ENCODE results near the gene STAT2.
A peak's percentile ranks its signal among the peaks of the same experiment; 100 is the strongest.
"Not testable (repeated sequence)": the region's sequence is repeated elsewhere in the genome, so short reads cannot be mapped to it uniquely, and the experiment has no call there.

The STAT2 gene

DNA sequence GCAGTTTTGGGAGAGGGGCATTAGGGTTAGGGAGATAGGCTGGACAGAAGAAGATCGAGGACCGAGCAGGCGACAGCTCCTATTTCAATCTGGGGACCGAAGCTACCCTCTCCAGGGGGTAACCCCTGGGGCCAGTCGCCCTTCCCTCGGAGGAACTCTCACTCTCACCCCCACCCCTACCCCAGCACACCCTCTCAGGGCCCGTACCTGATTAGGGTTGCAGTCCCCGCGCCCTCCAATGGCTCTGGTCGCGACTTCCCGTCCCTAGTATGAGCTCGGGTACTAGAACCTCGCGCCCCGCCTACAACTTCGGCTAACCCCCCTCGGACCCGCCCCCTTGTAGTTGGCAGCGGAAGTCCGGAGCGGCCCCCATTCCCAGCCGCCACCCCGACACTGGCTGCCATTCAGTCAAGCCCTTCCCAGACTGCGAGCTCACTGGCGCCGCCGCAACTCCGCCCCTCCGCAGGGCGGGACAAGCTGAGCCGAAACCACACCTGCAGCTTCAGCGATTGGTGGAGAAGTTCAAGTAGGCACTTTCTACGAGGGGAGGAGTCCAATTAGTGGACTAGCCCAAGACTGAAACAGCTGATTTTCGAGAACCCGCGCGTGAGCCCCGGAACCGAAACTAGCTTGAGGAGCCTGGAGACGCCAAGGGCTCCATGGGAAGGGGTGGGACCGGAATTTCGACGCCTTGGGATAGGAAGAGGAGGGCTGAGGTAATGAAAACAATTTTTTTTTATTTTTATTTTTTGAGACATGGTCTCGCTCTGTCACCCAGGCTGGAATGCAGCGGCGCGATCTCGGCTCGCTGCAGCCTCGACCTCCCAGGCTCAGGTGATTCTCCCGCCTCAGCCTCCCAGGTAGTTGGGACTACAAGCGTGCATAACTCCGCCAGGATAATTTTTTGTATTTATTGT, at the start of gene STAT2:
Gene STAT2, minus strand, starts transcription at position 257 of the 917 bp plus-strand sequence. CDS start 3,536 bp downstream, outside the sequence.
- peak; percentile 100 for DNase-seq

DNA sequence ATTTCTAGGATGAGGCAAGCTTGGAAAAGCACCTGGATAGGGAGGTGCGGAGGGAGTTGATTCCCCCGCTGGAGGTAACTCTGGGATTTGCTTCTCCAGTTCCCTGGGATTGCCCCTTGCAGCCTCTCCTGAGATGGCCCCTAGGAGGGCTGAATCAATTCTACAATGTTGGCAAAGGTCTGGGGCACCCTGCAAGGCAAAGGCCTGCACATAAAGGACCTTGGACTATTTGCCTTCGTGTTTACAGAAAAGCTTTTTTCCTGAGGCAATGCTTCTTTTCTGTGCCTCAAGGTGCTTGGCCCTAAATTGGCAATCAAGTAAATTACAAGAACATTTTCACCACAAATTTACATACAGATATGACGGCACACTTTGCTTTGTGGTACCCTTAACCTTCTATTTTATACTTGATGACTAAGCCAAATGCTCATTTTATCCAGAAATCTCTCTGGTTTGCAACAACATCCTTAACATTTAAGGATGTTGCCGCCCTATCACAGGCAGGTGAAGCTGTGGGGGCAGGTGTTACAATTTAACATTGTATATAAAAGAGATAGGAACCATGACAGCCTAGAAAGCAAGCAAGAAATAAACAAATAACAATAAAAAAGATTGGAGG, 49.0 kb upstream of the STAT2 start:
- no peak for DNase-seq

DNA sequence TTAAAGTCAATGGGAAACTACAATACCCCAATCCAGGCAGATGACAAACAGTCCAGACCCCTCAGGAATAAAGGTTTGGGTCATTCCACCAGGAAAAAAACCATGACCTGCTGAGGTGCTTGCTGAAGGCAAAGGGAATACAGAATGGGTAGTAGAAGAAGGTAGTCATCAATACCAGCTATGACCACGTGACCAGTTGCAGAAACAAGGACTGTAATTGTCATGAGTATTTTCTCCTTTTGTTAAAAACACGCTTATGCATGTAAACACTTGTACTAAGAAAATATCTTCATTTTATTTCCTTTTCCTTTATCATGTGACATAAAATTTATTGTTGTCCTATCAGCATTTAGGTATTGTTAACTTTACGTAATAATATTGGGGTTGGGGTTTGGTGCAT, 44.3 kb upstream of the STAT2 start:
- DNase-seq: not testable (repeated sequence)

DNA sequence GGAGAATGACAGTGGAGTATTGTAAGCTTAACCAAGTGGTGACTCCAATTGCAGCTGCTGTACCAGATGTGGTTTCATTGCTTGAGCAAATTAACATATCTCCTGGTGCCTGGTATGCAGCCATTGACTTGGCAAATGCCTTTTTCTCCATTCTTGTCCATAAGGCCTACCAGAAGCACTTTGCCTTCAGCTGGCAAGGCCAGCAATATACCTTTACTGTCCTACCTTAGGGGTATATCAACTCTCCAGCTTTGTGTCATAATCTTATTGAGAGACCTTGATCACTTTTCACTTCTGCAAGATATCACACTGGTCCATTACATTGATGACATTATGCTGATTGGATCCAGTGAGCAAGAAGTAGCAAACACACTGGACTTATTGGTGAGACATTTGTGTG, 41.7 kb upstream of the STAT2 start:
- not testable (repeated sequence) for DNase-seq

DNA sequence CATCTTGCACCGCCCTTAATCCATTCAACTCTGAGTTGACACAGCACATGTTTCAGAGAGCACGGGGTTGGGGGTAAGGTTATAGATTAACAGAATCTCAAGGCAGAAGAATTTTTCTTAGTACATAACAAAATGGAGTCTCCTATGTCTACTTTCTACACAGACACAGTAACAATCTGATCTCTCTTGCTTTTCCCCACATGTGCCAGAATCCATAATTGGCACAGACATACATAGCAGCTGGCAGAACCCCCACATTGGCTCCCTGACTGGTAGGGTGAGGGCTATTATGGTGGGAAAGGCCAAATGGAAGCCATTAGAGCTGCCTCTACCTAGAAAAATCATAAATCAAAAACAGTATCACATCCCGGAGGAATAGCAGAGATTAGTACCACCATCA, 41.2 kb upstream of the STAT2 start:
- not testable (repeated sequence) for DNase-seq

DNA sequence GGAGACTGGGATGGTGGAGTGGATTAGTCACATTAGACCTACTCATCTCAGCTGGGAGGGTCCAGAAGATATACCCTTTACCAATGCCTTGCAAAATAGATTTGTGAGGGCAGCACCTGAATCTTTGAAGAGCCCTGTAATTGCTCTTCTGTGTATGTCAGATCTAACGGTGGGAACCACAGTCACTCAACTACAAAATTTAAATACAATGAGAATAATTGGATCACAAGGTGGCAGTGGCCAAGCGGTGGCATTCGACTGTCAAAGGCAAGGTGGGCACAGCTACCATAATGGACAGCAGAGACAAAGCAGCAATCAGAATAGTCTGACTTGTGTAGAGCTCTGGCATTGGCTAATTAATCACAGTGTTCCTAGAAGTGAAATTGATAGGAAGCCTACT, 39.6 kb upstream of the STAT2 start:
- not testable (repeated sequence) for DNase-seq

DNA sequence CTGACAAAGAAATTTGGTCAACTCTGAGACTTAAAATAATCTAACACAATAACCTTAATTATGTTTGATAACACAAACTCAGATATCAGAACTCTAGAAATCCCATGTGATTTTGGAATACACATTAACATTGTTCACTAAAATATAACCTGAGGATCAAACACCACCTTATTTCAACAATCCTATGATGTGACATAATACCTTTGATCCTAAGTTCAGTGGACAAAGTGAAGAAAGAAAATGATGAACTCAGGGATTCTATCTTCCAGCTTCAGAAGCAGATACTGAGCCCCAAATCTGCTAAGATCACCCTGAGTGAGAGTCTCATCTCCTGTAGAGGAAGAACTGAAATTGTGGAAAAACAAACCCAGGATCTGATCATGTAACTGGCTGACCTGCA, 38.4 kb upstream of the STAT2 start:
- no peak for DNase-seq

DNA sequence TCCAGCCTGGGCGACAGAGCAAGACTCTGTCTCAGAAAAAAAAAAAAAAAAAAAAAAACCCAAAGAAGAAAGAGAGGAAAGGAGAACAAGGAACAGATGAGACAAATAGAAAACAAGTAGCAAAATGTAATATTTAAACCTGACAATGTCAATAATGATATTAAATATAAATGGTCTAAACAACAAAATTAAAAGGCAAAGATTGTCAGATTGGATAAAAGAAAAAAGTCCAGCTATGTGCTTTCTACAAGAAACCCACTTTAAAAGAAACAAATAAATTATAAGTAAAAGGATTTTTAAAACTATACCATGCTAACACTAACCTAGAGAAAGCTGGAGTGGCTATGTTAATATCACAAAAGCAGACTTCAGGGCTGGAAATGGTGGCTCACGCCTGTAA, 32.4 kb upstream of the STAT2 start:
- no peak for DNase-seq

DNA sequence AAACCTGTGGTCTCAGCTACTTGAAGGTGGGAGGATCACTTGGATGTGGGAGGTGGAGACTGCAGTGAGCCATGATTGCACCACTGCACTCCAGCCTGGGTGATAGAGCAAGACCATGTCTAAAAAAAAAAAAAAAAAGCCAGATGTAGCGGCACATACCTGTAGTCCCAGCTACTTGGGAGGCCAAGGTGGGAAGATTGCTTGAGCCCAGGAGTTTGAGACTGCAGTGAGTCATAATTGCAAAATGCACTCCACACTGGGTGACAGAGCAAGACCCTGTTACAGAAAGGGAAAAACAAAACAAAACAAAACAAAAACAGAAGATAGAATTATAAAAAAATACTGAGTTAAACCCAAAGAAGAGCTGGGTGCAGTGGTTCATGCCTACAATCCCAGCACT, 31.8 kb upstream of the STAT2 start:
- DNase-seq: no peak

DNA sequence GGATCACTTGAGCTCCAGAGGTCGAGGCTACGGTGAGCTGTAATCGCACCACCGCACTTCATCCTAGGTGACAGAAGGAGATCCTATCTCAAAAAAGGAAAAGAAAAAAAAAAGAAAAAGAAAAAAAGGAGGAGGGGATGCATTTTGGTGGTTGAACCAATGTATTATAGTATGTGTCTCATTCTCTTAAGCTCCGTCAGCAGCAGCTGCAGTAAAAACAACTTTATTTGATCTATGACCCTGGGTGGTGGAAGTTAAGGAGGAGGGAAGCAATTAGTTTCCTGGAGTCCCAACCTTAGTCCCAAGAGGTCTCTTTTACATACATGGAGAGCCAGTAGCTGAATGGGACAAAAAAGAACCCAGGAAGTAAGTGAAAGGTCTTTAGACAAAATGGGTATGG, 29.5 kb upstream of the STAT2 start:
- no peak for DNase-seq

DNA sequence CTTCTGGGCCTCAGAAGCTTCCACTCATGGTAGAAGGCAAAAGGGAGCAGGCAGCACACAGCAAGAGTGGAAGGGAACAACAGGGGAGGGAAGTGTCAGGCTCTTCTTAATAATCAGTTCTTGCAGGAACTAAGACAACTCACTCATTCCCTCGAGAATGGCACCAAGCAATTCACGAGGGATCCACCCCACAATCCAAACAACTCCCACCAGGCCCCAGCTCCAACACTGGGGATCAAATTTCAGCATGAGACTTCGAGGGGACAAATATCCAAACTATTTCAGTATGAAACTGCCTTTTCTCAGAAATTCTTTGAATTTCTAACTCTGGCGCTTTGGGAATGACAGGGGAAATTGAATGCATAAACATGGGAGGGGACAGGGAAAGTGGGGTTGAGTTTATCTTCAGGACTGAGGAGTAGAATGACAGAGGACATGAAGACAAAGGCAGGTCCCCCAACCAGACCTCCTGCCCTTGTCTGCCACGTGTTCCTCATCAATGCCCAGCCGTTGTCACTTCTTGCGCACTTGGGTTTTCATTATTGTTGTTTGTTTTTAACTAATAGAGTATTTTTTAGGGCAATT, 27.3 kb upstream of the STAT2 start:
- no peak for DNase-seq

DNA sequence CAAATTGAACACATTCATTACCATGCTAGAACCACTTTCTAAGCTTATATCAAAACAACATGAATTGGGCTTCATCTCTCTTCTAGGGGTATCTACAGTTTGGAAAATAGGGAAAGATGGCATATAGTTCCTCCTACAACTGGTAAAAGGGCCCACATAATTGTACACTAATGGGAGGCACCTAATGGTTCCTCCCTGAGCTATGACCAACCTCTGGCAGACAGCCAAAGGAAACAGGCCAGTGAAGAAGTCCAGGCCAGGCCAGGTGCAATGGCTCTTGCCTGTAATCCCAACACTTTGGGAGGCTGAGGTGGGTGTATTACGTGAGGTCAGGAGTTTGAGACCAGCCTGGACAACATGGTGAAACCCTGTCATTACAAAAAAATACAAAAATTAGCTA, 26.0 kb upstream of the STAT2 start:
- no peak for DNase-seq

DNA sequence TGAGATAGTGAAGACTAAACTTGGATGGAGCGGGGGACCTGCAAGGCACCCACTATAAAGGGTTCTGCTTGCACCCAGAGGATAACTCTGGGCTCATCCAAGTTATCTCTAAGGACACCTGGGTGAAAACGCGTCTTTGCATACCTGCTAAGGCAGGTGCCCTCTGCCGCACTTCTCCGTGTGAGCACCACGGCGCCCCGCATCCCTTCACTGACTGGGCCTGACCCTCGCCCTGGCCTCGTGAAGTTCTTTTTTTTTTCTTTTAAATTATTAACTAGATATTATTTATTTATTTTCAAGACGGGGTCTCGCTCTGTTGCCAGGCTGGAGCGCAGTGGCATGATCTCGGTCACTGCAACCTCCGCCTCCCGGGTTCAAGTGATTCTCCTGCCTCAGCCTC, 22.7 kb upstream of the STAT2 start:
- no peak for DNase-seq

DNA sequence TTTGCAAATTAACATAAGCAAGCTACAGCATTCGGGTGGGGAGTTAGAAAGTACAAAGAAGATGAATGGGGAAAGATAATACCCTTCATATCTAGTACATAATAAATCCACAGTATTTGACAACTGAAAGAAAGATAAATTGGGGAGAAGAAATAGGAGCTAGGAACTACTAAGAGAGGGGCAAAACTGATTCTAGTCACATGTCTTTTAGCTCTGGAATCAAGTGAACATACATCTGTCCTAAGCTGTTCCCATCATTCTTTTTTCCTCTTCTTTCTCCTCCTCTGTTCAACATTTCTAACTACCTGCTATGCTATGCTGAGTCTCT, 18.0 kb upstream of the STAT2 start:
- DNase-seq: no peak

DNA sequence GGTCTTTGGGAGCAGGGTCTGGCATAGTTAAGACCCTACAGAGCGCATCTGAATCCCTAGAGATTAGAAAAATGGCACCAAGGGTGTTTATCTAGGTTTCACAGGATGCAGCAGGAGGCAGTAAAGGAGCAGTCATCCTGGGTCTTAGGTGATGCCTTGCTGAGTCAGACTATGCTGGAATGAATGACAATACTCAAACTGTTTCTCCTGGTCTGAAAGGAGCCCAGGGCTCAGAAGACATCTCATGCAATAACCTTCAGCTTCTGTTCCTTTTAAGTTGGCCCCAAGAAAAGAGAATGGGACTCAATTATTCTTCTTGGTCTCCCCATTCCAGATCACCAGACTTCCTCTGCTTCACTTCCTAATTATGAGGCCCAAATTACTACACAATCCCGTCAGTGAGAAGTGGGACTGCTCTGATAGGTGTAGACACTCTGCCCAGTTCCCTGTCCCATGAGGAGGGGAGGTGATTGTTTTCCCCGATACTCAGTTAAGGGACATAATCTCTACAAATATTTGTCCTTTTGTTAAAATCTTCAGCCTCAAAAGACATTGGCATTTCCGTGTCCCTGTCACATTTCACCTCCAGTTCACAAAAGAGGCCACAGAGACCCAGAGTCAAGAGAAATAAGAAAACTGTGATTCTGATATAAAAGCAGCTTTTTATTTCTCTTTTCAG, 17.5 kb upstream of the STAT2 start:
- DNase-seq: no peak

DNA sequence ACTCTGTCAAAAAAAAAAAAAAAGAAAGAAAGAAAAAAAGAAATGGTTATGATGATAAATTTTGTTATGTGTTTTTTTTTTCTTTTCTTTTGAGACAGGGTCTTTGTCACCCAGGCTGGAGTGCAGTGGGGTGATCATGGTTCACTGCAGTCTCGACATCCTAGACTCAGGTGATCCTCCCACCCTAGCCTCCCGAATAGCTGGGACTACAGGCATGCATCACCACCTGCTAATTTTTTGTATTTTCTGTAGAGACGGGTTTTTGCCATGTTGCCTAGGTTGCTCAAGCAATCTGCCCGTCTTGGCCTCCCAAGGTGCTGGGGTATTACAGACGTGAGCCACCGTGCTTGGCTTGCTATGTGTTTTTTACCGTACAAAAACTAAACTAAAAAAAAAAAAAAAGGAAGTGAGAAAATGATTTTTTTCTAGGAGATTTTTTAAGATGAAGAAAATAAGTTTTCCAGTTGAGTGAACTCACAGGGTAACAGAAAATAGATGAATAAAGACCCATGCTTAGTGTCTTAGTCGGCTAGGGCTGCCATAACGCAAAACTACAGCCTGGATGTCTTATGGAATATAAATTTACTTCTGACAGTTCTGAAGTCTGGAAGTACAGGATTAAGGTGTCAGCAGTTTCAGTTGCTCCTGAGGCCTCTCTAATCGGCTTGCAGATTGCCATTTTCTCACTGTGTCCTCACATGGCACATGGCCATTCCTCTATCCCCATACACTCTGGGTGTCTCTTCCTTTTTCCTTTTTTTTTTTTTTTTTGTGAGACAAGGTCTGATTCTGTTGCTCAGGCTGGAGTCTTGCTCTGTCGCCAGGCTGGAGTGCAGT, 15.9 kb upstream of the STAT2 start:
- DNase-seq: no peak

DNA sequence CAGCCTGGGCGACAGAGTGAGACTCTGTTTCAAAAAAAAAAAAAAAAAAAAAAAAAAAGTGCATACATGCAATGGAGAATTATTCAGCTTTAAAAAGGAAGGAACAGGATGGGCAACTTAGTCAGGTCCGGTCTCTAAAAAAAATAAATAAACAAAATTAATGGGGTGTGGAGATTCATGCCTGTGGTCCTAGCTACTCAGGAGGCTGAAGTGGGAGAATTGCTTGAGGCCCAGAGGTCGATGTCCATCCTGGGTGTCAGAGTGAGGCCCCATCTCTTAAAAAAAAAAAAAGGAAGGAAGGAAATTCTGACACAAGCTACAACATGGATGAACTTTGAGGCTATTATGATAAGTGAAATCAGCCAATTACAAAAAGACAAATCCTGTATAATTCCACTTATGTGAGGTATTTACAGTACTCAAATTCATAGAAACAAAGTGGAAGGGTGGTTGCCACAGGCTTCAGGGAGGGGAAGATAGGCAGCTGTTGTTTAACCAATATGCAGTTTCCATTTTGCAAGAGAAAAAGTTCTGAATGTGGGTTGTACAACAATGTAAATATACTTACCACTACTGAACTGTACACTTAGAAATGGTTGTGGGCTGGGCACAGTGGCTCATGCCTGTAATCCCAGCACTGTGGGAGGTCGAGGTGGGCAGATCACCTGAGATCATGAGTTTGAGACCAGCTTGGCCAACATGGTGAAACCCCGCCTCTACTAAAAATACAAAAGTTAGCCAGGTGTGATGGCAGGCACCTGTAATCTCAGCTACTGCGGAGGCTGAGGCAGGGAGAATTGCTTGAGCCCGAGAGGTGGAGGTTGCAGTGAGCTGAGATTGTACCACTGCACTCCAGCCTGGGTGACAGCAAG, 15.1 kb upstream of the STAT2 start:
- DNase-seq: no peak

DNA sequence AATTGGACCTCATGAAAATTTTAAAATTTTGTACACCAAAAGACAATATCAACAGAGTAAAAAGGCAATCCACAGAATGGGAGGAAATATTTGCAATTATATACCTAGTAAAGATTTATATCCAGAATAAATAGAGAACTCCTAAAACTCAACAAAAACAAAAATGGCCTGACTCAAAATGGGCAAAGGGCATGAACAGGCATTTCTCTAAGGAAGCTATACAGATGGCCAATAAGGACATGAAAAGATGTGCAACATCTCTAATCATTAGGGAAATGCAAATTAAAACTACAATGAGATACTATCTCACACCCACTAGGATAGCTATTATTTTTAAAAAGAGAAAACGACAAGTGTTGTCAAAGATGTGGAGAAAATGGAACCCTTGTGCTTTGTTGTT, 13.6 kb upstream of the STAT2 start:
- DNase-seq: no peak

DNA sequence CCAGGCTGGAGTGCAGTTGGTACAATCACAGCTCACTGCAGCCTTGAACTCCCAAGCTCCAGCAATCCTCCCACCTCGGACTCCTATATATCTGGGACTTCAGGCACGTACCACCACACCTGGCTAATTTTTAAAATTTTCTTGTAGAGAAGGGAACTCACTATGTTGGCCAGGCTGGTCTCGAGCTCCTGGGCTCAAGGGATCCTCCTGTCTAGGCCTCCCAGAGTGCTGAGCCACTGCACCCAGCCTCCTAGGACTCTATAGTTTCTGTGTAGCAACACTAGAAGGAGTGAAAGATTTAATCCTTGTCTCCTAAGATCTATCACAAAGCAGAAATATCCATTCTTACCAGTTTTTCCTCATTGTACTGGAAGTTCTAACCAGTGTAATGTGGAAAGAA, 7.0 kb upstream of the STAT2 start:
- DNase-seq: no peak

DNA sequence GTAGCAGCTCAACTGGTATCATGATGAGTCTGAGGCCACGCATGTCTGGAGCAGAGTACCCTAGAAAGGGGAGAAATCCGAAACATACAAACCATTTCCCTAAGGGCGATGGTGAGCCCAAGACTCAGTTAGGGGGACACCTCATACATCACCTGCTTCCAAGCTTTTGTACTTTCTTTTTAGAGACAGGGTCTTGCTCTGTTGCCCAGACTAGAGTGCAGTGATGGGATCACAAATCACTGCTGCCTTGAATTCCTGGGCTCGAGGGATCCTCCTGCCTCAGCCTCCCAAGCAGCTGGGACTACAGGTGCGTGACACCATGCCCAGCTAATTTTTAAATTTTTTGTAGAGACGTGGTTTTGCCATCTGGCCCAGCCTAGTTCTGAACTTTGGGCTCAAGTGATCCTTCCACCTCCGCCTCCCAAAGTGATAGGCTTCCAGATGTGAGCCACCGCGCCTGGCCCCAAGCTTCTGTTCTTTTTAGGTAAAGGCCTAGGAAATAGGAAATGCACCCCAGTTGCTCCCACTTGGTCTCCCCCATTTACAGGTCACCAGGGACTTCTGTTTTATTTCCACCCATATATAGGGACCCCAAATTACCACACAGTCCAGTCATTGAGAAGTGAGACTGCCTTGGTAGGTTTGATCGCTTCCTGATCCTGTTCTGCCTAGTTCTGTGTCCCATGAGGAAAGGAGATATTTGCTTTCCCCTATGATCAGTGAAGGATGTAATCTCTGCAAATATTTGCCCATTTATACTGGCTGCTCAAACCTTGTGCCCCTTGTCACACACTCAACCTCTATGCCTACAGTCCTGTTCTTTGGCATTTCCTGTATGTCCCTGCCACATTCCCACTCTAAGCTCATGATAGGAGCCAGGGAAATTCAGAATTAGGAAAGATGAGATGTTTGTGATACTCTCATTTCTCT, 2.5 kb upstream of the STAT2 start, which contains the start of gene APOF:
Gene APOF, minus strand, starts transcription at position 728 of the 930 bp plus-strand sequence. Its CDS starts 112 bp downstream, at position 616.
- DNase-seq: no peak
